ENCODE measurements around the gene S100A2. TPM values are rescaled to one million over a fixed set of nuclear protein-coding genes. Genes with fewer than 3 reads are reported as not detected.

The S100A2 gene
- total RNA-seq, 2 donors from 2014 or later: 1.0 to 7.8 TPM

DNA sequence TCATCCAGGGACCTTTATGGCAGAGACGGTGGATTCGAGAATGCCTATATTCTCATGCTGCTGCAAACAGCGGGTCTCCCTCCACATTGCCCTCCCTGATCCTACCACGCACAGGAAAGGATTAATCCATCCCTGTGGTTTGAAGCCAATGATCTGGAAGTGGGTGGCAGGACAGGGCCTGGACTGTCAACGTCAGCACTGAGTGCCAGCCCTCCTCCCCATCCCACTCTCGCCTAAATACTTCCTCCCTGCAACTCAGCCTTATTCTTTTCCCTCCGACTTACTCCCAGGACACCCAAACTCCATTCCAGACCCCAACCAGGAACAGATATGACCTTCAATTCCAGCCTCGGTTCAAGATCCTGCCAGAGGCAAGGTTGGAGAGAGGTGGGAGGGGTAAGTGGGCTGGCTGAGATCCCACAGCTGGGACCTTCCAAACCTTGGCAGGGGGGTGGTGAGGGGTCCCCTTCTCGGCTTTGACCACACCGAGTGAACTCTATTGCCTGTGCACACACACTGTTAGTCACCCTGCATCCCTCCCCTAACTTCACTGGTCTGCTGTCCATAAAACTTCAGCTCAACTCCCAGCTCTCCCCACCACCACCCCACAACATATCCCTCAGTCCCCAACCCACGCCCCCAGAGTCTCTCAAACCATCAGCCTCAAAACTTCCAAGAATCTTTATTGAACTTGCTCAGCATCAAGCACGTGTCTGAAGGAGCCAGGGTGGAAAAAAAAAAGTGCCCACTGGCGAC, 22.5 kb downstream of the S100A2 start:
- DNase-seq (ENCODE audit: low spot score in 2 of 2) (no peak), ATAC-seq (no peak)
- H3K27ac Mint-ChIP-seq: peak overlapping the region; percentile 72 to 80
- H3K36me3 Mint-ChIP-seq: peaks cover 17 to 35% of the 10 kb centered on the region in 2 donors
- peaks cover 0 to 5% of the 10 kb centered on the region in 2 donors for H3K9me3 Mint-ChIP-seq

DNA sequence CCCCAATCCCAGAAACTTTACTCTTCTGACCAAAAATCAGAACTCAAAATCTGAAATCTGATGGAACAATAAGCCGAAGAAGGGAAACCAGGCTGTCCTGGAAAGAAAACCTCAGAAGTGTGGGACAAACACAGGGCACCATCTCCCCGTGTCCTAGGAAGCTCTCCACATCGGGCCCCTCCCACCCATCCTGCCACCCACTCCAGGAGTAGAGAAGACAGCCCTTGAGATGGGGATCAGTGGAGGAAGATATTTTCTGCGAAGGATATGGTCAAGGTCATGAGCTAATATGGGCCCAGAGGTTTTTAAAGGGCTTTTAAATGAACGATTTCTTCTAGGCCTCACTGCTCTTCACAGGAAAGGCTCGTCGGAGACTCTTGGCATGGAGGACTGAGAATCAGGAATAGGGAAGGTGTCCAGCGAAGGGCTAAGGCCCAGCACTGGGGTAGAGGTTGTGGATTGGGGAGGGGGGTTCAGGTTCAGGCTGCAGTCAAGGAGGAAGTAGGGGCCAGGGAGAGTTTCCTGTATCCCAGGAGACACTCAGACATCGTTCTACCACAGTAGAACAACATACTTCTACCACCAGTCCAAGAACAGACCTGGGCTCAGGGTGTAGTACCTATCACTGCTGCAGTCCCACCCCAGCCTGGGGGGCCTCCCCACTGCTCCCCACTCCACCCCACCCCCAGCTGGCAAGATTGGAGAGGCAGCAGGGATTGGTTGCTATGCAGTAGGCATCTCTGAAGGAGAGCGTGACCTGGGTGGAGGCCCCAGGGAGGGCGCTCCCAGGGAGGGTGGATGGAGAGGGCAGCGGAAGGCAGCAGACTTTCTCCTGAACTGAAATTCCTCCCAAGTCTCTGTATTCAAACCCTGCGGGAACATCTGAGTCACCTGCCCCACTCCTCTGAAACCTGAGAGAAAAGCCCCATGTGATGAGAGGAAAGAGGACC, 23.7 kb downstream of the S100A2 start:
- peaks cover 17 to 35% of the 10 kb centered on the region in 2 donors for H3K36me3 Mint-ChIP-seq
- no peak for ATAC-seq
- no peak for DNase-seq (ENCODE audit: low spot score in 2 of 2)
- peaks cover 0 to 5% of the 10 kb centered on the region in 2 donors for H3K9me3 Mint-ChIP-seq
- H3K27ac Mint-ChIP-seq: peak overlapping the region; percentile 73 to 80

DNA sequence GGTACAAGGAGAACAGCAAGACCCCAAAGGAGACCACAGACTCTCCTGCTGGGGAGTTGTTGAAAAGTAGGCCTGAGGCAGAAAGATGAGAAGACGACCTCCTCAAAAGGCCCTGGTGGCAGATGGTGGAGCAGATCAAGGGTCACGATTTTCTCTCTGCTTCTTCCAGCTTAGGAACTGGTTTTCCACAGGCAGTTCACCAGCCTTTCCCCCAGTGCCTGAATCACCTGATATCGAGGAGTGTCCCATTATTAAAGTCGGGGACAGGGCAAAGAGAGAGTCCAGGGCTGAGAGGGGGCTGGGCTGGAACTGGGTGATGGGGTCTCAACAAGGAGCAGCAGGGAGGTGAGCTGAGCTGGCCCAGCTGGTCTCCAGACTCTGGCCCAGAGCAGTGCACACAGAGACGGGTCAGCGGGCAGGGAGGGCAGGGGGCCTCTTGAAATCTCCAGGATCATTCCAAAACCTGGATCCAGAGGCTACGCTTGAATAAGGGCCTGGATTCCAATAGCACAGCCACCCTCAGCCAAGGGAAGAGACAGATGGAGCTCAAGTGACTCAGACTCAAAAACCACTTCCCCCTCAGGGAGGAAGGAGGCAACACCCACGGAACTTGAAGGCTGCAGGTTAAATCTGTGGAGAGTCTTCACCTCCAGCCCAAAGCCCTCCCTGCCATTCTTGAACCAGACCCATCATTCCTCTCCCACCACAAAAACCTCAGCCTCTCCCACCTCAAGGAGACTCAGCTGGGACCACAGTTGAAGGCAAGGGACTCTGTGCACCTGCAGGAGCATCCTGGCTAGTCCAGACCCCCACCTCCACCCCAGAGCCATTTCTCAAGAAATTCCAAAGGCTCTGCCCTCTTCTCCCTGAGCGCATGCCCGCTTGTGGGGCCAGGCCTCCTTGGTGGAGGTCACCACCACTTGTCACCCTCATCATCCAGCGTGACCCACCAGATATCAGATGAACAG, 25.0 kb downstream of the S100A2 start, which contains the start of gene S100A5:
S100A5 (minus strand) TSS at position 541 of the 968 bp plus-strand sequence. CDS start 743 bp downstream, outside the sequence.
- DNase-seq (ENCODE audit: low spot score in 2 of 2) (no peak), ATAC-seq (peak in 1 of 2 donors; percentile 13)
- peak within 1 kb of the TSS; percentile 73 to 80 for H3K27ac Mint-ChIP-seq
- peaks cover 17 to 31% of the 10 kb centered on the region in 2 donors for H3K36me3 Mint-ChIP-seq
- peaks cover 0 to 5% of the 10 kb centered on the region in 2 donors for H3K9me3 Mint-ChIP-seq

DNA sequence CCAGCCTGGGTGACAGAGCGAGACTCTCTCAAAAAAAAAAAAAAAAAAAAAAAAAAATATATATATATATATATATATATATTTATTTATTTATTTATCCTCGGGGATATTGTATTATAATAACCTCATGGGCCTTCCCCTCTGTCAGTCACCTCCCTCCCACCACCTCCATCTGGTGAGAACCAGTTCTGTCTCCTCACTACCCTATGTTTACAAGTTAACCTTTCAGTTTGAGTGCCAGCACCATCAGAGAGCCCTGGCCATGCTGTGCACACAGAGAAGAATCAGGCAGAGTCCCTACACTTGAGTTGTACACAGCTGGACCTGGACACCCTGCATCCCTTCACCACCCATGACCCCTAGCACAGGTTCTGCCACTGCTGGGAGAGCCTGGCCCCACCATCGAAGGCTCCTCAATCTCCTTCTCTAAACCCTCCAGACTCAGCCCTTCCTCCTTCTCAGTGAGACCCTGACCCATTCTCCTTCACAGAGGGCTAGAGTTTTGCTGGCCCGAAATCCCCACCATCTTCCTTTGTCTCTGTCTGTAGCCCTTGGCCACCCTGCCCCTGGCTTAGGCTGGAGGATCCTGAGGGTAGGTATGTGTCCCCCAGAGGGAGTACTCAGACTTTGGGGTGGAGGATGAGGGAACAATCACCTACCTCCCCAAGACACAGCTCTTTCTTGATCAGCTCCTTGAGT, 26.1 kb downstream of the S100A2 start:
- no peak for ATAC-seq
- Mint-ChIP-seq H3K27ac (peak overlapping the region; percentile 73 to 80), H3K36me3 (peaks cover 17 to 31% of the 10 kb centered on the region in 2 donors), H3K9me3 (peaks cover 0 to 5% of the 10 kb centered on the region in 2 donors)
- no peak for DNase-seq (ENCODE audit: low spot score in 2 of 2)

DNA sequence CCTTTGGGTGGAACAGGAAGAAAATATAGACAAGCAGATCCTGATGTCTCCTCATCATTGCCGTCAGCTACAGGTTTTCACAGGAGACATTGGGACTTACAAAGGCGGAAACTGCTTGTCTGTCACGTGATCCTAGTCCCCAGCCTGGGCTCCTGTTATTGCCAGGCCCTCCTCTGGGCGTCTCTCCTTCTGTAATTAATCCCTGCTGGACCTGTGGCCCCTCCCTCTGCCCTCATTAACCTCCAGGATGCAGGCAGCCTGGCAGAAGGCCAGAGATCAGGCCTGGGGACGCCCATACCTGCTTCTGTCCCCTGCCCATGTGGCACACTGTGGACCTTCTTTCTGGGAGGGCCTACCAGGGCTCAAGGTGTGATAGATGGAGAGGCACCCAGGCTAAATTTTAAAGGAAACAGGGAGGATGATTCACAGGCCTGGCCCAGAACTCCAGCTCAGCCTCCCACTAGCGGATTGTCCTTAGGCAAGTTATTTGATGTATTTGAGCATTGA, 27.3 kb downstream of the S100A2 start:
- peaks cover 12 to 29% of the 10 kb centered on the region in 2 donors for H3K36me3 Mint-ChIP-seq
- H3K27ac Mint-ChIP-seq: no peak overlapping the region
- H3K9me3 Mint-ChIP-seq: peaks cover 0 to 5% of the 10 kb centered on the region in 2 donors
- DNase-seq (ENCODE audit: low spot score in 2 of 2): no peak
- no peak for ATAC-seq

DNA sequence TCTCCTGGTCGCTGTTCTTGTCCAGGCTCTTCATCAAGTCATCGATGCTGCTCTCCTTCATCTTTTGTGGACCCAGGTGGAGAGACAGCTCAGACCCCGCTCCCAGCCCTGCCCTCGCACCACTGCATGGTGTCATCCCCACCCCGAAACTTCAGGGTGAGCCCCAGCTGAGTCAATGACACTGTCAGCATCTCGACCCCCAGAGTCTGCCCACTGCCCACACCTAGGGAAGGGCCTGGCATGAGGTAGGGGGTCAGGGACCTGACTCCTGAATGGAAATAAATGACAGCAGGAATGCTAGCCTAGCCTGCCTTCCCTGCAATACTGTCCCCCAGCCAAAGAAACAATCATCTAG, 28.3 kb downstream of the S100A2 start:
- DNase-seq (ENCODE audit: low spot score in 2 of 2) (no peak), ATAC-seq (no peak)
- Mint-ChIP-seq H3K9me3 (peaks cover 0 to 5% of the 10 kb centered on the region in 2 donors), H3K36me3 (peaks cover 12 to 21% of the 10 kb centered on the region in 2 donors), H3K27ac (peak overlapping the region in 1 of 2 donors; percentile 91)

DNA sequence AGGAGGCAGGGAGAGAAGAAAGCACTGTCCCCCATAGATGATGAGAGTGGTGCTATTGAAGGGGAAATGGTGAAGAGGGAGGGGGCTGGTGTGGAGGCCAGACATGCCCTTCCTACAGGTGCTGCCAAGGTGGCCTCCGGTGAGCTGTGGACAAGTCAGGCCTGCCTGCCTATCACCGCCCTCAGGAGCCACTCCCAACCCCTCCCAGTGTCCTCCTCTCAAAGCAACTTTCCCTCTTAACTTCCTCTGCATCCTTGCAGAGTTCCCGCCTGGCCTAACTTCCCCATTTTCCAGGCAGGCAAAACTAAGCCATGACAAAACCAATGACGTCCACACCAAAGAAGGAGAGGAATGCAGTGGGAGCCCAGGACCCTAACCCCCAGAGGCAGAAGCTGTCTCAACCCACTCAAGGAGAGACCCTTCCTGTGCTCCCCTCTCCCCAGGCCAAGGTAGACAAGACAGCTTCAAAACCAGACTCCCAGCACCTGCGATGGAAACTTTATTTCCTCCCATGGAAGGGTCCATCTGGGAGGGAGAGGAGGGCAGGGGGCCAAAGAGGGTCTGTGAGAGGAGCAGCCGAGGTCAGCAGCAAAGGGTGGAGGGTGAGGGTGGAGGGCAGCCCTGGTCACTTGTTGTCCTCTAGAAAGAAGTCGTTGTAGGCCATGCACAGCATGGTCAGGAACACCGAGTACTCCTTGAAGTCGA, 28.8 kb downstream of the S100A2 start:
- DNase-seq (ENCODE audit: low spot score in 2 of 2) (no peak), ATAC-seq (no peak)
- peak overlapping the region; percentile 91 to 99 for H3K27ac Mint-ChIP-seq
- peaks cover 12 to 21% of the 10 kb centered on the region in 2 donors for H3K36me3 Mint-ChIP-seq
- H3K9me3 Mint-ChIP-seq: peaks cover 0 to 5% of the 10 kb centered on the region in 2 donors

DNA sequence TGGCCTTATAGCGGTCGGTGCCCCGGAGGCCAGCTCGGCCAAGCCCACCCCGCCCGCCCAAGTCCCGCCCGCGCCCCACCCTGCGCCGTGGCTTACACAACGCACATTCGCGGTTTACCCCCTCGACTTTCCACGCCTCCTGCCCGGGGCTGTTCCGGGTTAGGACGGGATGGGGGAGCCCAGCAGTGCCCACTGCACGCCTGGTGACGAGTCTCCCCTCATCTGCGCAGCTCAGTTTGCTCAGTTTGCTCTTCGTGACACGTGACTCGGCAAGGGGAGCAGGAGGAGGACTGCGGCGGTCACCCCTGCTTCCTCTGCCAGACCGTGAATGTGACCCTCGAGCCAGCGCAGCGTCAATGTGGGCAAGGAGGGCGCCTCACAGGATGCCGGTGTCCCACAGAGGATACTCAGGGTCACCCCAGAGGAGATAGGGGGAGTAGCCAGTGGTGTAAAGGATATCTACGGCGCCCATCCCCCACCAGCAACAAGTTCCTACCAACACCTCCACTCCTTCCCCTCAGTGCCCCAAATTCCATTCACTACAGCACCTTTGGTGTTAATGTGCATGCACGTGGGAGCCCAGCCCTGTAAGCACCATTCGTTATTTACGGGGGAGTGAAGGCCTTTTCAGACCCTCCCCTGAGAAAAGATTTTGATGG, 29.5 kb downstream of the S100A2 start:
- H3K9me3 Mint-ChIP-seq: peaks cover 0 to 5% of the 10 kb centered on the region in 2 donors
- DNase-seq (ENCODE audit: low spot score in 2 of 2): peak; percentile 70 to 88
- peak overlapping the region; percentile 91 to 99 for H3K27ac Mint-ChIP-seq
- peaks cover 12 to 21% of the 10 kb centered on the region in 2 donors for H3K36me3 Mint-ChIP-seq
- ATAC-seq: peak; percentile 67 to 80

DNA sequence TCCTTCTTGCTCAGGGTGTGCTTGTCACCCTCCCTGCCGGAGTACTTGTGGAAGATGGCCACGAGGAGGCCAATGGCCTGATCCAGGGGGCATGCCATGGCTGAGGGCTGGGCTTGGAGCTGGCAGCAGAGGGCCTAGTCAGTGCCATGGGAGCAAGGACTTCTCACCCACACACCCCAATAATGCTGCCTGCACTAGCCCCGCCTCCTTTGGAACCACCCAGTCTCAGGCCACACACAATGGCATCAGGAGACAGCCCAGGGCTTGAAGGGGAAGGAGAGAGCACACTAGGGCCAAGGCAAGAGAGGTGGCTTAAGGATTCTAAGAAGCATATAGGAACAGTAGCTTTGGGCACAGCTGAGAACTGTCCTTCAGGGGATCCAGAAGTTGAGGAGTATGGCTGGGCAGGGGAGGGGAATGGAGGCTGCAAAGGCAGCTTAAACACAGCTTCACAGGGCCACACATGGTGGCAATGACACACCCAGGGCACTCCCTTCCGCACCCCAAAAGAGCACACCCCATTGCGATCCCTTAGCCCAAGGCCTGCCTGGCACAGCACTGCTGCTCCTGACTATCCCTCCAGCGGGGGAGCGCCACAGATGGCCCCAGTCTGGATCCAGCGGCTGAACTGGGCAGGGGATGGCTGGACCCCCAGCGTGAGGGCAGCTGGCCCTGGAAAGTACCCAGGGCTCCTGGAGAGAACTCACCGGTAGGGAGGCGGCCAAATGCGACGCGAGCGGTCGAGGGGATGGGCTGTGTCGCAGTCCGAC, 30.2 kb downstream of the S100A2 start, which contains the start of gene S100A6:
S100A6 (minus strand) TSS at position 750 of the 770 bp plus-strand sequence; CDS start at position 98, 652 bp downstream.
- Mint-ChIP-seq H3K9me3 (peaks cover 0 to 5% of the 10 kb centered on the region in 2 donors), H3K27ac (peak within 1 kb of the TSS; percentile 91 to 99), H3K36me3 (peaks cover 12 to 21% of the 10 kb centered on the region in 2 donors)
- DNase-seq (ENCODE audit: low spot score in 2 of 2) (peak; percentile 54 to 67), ATAC-seq (peak; percentile 45 to 57)

DNA sequence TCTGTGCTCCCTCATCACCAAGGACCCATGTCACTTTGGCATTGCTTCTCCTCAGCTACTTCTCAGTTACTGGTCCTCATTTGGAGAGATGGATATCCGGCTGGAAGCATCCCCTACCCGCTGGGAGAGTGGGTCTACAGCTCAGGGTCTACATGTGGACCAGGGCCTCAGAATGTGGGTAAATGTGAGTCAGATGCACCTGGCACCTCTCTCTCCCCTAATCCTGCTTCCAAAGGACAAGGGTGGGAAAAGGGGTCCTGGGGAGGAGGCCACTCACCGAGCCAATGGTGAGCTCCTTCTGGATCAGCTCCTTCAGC, 30.8 kb downstream of the S100A2 start:
- no peaks in the 10 kb centered on the region for H3K9me3 Mint-ChIP-seq

DNA sequence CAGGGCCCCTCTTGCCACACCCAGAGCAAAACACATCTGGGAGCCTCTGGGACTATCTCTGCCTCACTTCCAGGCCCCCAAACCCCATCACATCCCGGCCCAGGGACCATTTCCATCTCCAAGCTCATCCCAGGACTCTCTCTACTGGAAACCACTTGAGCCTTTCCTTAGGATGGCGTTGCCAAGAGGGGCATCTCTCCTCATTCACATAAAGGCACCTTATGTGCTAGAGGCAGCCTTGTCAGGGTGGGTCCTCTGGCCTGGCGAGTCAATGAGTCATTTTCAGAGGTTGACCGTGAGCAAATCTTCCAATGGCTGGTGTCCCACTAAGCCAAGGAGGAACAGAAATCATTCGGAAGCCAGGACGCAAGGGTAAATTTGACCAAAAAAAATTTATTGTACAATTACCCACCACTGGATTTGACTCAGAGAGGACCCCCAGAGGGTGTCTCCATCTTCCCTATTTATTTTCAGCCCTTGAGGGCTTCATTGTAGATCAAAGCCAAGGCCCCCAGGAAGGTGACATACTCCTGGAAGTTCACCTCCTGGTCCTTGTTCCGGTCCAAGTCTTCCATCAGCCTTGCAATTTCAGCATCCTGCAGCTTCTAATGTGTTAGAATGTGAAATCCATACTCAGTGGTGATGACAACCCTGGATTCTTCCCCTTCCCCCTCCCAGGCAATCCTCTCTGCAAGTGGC, 31.3 kb downstream of the S100A2 start:
- Mint-ChIP-seq H3K27ac (peak overlapping the region; percentile 91 to 93), H3K36me3 (peaks cover 12 to 21% of the 10 kb centered on the region in 2 donors), H3K9me3 (no peaks in the 10 kb centered on the region)
- ATAC-seq (no peak), DNase-seq (ENCODE audit: low spot score in 2 of 2) (no peak)

More for the DNA sequence above, 30.8 kb downstream of the S100A2 start:
- DNase-seq (ENCODE audit: low spot score in 2 of 2): no peak
- Mint-ChIP-seq H3K36me3 (peaks cover 12 to 21% of the 10 kb centered on the region in 2 donors), H3K27ac (peak overlapping the region; percentile 91 to 93)
- ATAC-seq: no peak

DNA sequence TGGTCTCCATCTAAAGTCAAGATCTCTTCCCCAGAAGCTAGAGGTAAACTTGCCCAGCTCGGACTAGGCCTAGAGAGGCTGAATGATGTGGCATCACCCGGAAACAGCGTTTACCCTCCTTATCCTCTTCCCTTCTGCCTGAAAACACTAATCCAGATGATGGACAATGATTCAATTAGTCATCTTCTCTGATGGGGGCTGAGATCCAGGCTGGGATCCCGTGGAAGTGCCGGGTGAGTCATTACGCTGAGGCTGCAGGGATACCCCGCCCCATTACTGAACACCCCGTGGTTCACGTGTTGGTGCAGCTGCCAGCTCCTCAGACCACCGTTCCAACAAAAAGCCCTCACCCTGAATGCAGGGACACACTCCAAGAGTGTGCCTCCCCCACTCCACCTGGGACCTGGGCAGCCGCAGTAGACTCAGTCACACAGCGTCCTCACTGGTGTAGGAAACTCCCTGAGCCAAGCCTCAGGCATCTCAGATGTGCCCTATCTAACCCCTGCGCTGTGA, 31.9 kb downstream of the S100A2 start:
- ATAC-seq (peak in 1 of 2 donors; percentile 4), DNase-seq (ENCODE audit: low spot score in 2 of 2) (no peak)
- Mint-ChIP-seq H3K27ac (peak overlapping the region; percentile 91 to 92), H3K36me3 (peaks cover 12 to 21% of the 10 kb centered on the region in 2 donors), H3K9me3 (no peaks in the 10 kb centered on the region)
